Mesendoderm (in vitro differentiated cells): ENCODE measurements around the gene CHRD.

Experiments
- DNase-seq: peaks from one replicate; pipeline ENCODE4 v3.0.0; 2013
- H2AK5ac ChIP-seq: 2 replicates; pipeline ENCODE4 v1.6.1; 2013; ENCODE audit warnings: low read length, inconsistent platforms
- H2BK120ac ChIP-seq: 2 replicates; pipeline ENCODE4 v1.6.1; 2013; ENCODE audit warnings: low read depth, mild to moderate bottlenecking, low read length, moderate library complexity, mixed read lengths
- H2BK15ac ChIP-seq: replicated peaks from 2 replicates; pipeline ENCODE4 v1.6.1; 2013; ENCODE audit warnings: low read depth, mild to moderate bottlenecking, moderate library complexity
- H2BK5ac ChIP-seq: 2 replicates; pipeline ENCODE4 v1.6.1; 2013; ENCODE audit warnings: low read length, inconsistent platforms
- H3K18ac ChIP-seq: 2 replicates; pipeline ENCODE4 v1.6.1; 2013; ENCODE audit warnings: mild to moderate bottlenecking, low read length, mixed read lengths
- H3K23ac ChIP-seq: one replicate; pipeline ENCODE4 v1.6.1; 2013; ENCODE audit warnings: low read length
- H3K27ac ChIP-seq: 2 replicates; pipeline ENCODE4 v1.5.1; 2013; ENCODE audit warnings: low read depth, mild to moderate bottlenecking, inconsistent platforms, low read length, moderate library complexity
- H3K27me3 ChIP-seq: 2 replicates; pipeline ENCODE4 v1.6.1; 2013; ENCODE audit warnings: low read length, control low read depth, mild to moderate bottlenecking, inconsistent platforms; ENCODE audit not compliant: insufficient read depth, poor library complexity
- H3K36me3 ChIP-seq: 2 replicates; pipeline ENCODE4 v1.6.1; 2013; ENCODE audit warnings: low read length, inconsistent platforms; ENCODE audit not compliant: control insufficient read depth, insufficient read depth
- H3K4ac ChIP-seq: one replicate; pipeline ENCODE4 v1.6.1; 2013; ENCODE audit warnings: low read depth, mild to moderate bottlenecking, low read length, moderate library complexity
- H3K4me1 ChIP-seq: 2 replicates; pipeline ENCODE4 v1.6.1; 2013; ENCODE audit warnings: low read depth, low read length, inconsistent platforms; ENCODE audit not compliant: control insufficient read depth
- H3K4me2 ChIP-seq: 2 replicates; pipeline ENCODE4 v1.6.1; 2013; ENCODE audit warnings: low read length
- H3K4me3 ChIP-seq: 2 replicates; pipeline ENCODE4 v1.5.1; 2013; ENCODE audit warnings: mild to moderate bottlenecking, low read length
- H3K56ac ChIP-seq: one replicate; pipeline ENCODE4 v1.6.1; 2013; ENCODE audit warnings: low read length
- H3K79me1 ChIP-seq: 2 replicates; pipeline ENCODE4 v1.6.1; 2013; ENCODE audit warnings: low read length, inconsistent platforms
- H3K79me2 ChIP-seq: 2 replicates; pipeline ENCODE4 v1.6.1; 2013; ENCODE audit warnings: mild to moderate bottlenecking, low read length; ENCODE audit not compliant: control insufficient read depth, insufficient read depth
- H3K9ac ChIP-seq: 2 replicates; pipeline ENCODE4 v1.6.1; 2013; ENCODE audit warnings: low read length, inconsistent platforms
- H4K5ac ChIP-seq: one replicate; pipeline ENCODE4 v1.6.1; 2013; ENCODE audit warnings: low read length
- H4K8ac ChIP-seq: one replicate; pipeline ENCODE4 v1.6.1; 2013; ENCODE audit warnings: low read depth, mild to moderate bottlenecking, control low read depth, low read length, moderate library complexity
- WGBS: extraction: QIAGEN DNeasy Blood & Tissue Kit; methylation state at CpG from one replicate; pipeline ENCODE4 v1.1.7; 2013; ENCODE audit warnings: low lambda C conversion rate, missing lambda C conversion rate; ENCODE audit not compliant: insufficient coverage; ENCODE audit errors: extremely low coverage; 5-methylcytosine and 5-hydroxymethylcytosine counted together

CHRD gene

GRCh38 chr3:184344579-184345316 is 35.1 kb upstream of the CHRD start:
- Histone ChIP-seq H3K56ac (peak overlapping the region; percentile 15), H3K18ac (no peak overlapping the region), H2AK5ac (no peak overlapping the region), H4K8ac (no peak overlapping the region), H3K27ac (no peak overlapping the region), H3K4me1 (peaks cover 4% of the 10 kb centered on the region), H3K79me2 (no peaks in the 10 kb centered on the region), H3K79me1 (no peaks in the 10 kb centered on the region), H3K27me3 (no peaks in the 10 kb centered on the region), H3K4ac (no peak overlapping the region), H3K4me3 (no peak overlapping the region), H3K9ac (no peak overlapping the region), H3K23ac (no peak overlapping the region), H3K4me2 (no peak overlapping the region), H2BK5ac (no peak overlapping the region), H2BK15ac (no peak overlapping the region), H3K36me3 (peaks cover 5% of the 10 kb centered on the region), H4K5ac (no peak overlapping the region), H2BK120ac (no peak overlapping the region)
- DNase-seq = no peak
- no CpG with 5 or more reads among the region's 24 CpGs for WGBS

GRCh38 chr3:184345317-184346144 is 34.3 kb upstream of the CHRD start:
- H3K4me1 ChIP-seq = peaks cover 4% of the 10 kb centered on the region
- no CpG with 5 or more reads among the region's 14 CpGs for WGBS
- H3K4ac ChIP-seq = no peak overlapping the region
- H3K4me2 ChIP-seq = no peak overlapping the region
- H3K79me1 ChIP-seq = no peaks in the 10 kb centered on the region
- no peak overlapping the region for H2BK15ac ChIP-seq
- no peak overlapping the region for H3K27ac ChIP-seq
- H4K8ac ChIP-seq = no peak overlapping the region
- no peak overlapping the region for H2AK5ac ChIP-seq
- no peak overlapping the region for H4K5ac ChIP-seq
- no peak overlapping the region for H3K18ac ChIP-seq
- peak overlapping the region; percentile 49 for H3K56ac ChIP-seq
- no peaks in the 10 kb centered on the region for H3K79me2 ChIP-seq
- no peak overlapping the region for H2BK120ac ChIP-seq
- DNase-seq = peak; percentile 96
- H3K9ac ChIP-seq = peak overlapping the region; percentile 29
- H3K36me3 ChIP-seq = peaks cover 5% of the 10 kb centered on the region
- no peak overlapping the region for H2BK5ac ChIP-seq
- H3K23ac ChIP-seq = no peak overlapping the region
- no peak overlapping the region for H3K4me3 ChIP-seq
- H3K27me3 ChIP-seq = no peaks in the 10 kb centered on the region

- Histone ChIP-seq H2BK15ac (no peak overlapping the region), H4K8ac (no peak overlapping the region), H3K4me1 (peaks cover 4% of the 10 kb centered on the region), H2BK120ac (no peak overlapping the region), H3K79me2 (no peaks in the 10 kb centered on the region), H3K9ac (no peak overlapping the region), H3K36me3 (peaks cover 5% of the 10 kb centered on the region), H3K18ac (no peak overlapping the region), H3K27ac (no peak overlapping the region), H3K23ac (no peak overlapping the region), H3K4ac (no peak overlapping the region), H3K79me1 (no peaks in the 10 kb centered on the region), H4K5ac (no peak overlapping the region), H3K56ac (no peak overlapping the region), H2BK5ac (no peak overlapping the region), H3K4me3 (no peak overlapping the region), H2AK5ac (no peak overlapping the region), H3K27me3 (no peaks in the 10 kb centered on the region), H3K4me2 (no peak overlapping the region)
- WGBS = no CpG with 5 or more reads among the region's 20 CpGs
- no peak for DNase-seq
Observed at GRCh38 chr3:184346480-184347190, 33.2 kb upstream of the CHRD start.

GRCh38 chr3:184347321-184348056 is 32.4 kb upstream of the CHRD start:
- no peak overlapping the region for H3K4me3 ChIP-seq
- no CpG with 5 or more reads among the region's 12 CpGs for WGBS
- no peak overlapping the region for H4K8ac ChIP-seq
- H3K27ac ChIP-seq = peak overlapping the region; percentile 24
- H4K5ac ChIP-seq = no peak overlapping the region
- H3K9ac ChIP-seq = no peak overlapping the region
- H3K36me3 ChIP-seq = peaks cover 5% of the 10 kb centered on the region
- no peak overlapping the region for H3K4me2 ChIP-seq
- no peak for DNase-seq
- no peak overlapping the region for H2BK5ac ChIP-seq
- H3K56ac ChIP-seq = no peak overlapping the region
- no peak overlapping the region for H3K18ac ChIP-seq
- no peak overlapping the region for H2AK5ac ChIP-seq
- no peak overlapping the region for H2BK15ac ChIP-seq
- H3K79me2 ChIP-seq = no peaks in the 10 kb centered on the region
- no peak overlapping the region for H3K23ac ChIP-seq
- H3K4me1 ChIP-seq = peaks cover 7% of the 10 kb centered on the region
- H3K4ac ChIP-seq = no peak overlapping the region
- H3K27me3 ChIP-seq = no peaks in the 10 kb centered on the region
- no peaks in the 10 kb centered on the region for H3K79me1 ChIP-seq
- no peak overlapping the region for H2BK120ac ChIP-seq

GRCh38 chr3:184348057-184348382 is 31.8 kb upstream of the CHRD start:
- Histone ChIP-seq H2BK15ac (no peak overlapping the region), H4K5ac (no peak overlapping the region), H2BK5ac (no peak overlapping the region), H3K23ac (no peak overlapping the region), H2BK120ac (no peak overlapping the region), H4K8ac (no peak overlapping the region), H3K4me3 (no peak overlapping the region), H3K4ac (no peak overlapping the region), H3K27me3 (no peaks in the 10 kb centered on the region), H3K4me2 (no peak overlapping the region), H3K36me3 (peaks cover 5% of the 10 kb centered on the region), H3K27ac (no peak overlapping the region), H3K56ac (no peak overlapping the region), H2AK5ac (no peak overlapping the region), H3K9ac (no peak overlapping the region), H3K79me1 (no peaks in the 10 kb centered on the region), H3K18ac (no peak overlapping the region), H3K79me2 (no peaks in the 10 kb centered on the region), H3K4me1 (peaks cover 7% of the 10 kb centered on the region)
- no peak for DNase-seq
- no CpG with 5 or more reads among the region's 4 CpGs for WGBS
